ENCODE data around the gene FBXO44. TPM values are rescaled to one million over a fixed set of nuclear protein-coding genes. Genes with fewer than 3 reads are reported as not detected.
"Not testable (repeated sequence)": the region's sequence is repeated elsewhere in the genome, so short reads cannot be mapped to it uniquely, and the experiment has no call there.

FBXO44 gene
- polyA plus RNA-seq, 1 donor from 2014 or later: 119 TPM

GRCh38 chr1:11609378-11609777, 45.3 kb upstream of the FBXO44 start:
- H3K79me2 ChIP-seq (replicated peaks; ENCODE audit: insufficient read depth, low read length); H3K4me3 ChIP-seq (ENCODE audit: low read length); H3K4me2 ChIP-seq (ENCODE audit: low read length); H3K9ac ChIP-seq (ENCODE audit: low read length); H3K27me3 ChIP-seq (ENCODE audit: insufficient read depth, low read depth, low read length); H4K20me1 ChIP-seq (ENCODE audit: insufficient read depth); H3K9me3 ChIP-seq (ENCODE audit: low read length); H3K27ac ChIP-seq (ENCODE audit: low read length); H3K36me3 ChIP-seq (ENCODE audit: insufficient read depth, low read length); H3F3A ChIP-seq (ENCODE audit: insufficient read depth, low read length, poor library complexity, severe bottlenecking); H3K9me2 ChIP-seq (ENCODE audit: insufficient read depth, low read length); H2AFZ ChIP-seq (ENCODE audit: low read depth, low read length): not testable (repeated sequence)

- H3K79me2 ChIP-seq (replicated peaks; ENCODE audit: insufficient read depth, low read length): no peaks in the 10 kb centered on the region
- H3K36me3 ChIP-seq (ENCODE audit: insufficient read depth, low read length): no peaks in the 10 kb centered on the region
- no peaks in the 10 kb centered on the region for H3F3A ChIP-seq (ENCODE audit: insufficient read depth, low read length, poor library complexity, severe bottlenecking)
- no peaks in the 10 kb centered on the region for H3K9me3 ChIP-seq (ENCODE audit: low read length)
- no peak for TF ChIP-seq RAD21 (conservative IDR thresholded peaks at IDR 0.05)
- no peak for TF ChIP-seq EZH2 (IDR thresholded peaks at IDR 0.05; ENCODE audit: borderline replicate concordance, insufficient read depth, low read length, poor library complexity, severe bottlenecking)
- TF ChIP-seq REST (IDR thresholded peaks at IDR 0.05; ENCODE audit: borderline replicate concordance): no peak
- TF ChIP-seq TAF1 (IDR thresholded peaks at IDR 0.05; ENCODE audit: low read depth): no peak
- TF ChIP-seq SMC3 (conservative IDR thresholded peaks at IDR 0.05; ENCODE audit: poor library complexity): no peak
- no peak for TF ChIP-seq POLR2AphosphoS5 (IDR thresholded peaks at IDR 0.05)
- no peak for TF ChIP-seq MXI1 (conservative IDR thresholded peaks at IDR 0.05; ENCODE audit: poor library complexity, severe bottlenecking)
- no peak for TF ChIP-seq EP300 (conservative IDR thresholded peaks at IDR 0.05; ENCODE audit: poor library complexity, severe bottlenecking)
- TF ChIP-seq CTCF (IDR thresholded peaks at IDR 0.05; ENCODE audit: poor library complexity, severe bottlenecking): no peak
- no peak overlapping the region for H3K4me2 ChIP-seq (ENCODE audit: low read length)
- H3K9me2 ChIP-seq (ENCODE audit: insufficient read depth, low read length): no peaks in the 10 kb centered on the region
- H2AFZ ChIP-seq (ENCODE audit: low read depth, low read length): no peak overlapping the region
- no peak overlapping the region for H3K4me3 ChIP-seq (ENCODE audit: low read length)
- H3K27ac ChIP-seq (ENCODE audit: low read length): no peak overlapping the region
- no peak overlapping the region for H3K9ac ChIP-seq (ENCODE audit: low read length)
- H3K27me3 ChIP-seq (ENCODE audit: insufficient read depth, low read depth, low read length): no peaks in the 10 kb centered on the region
- H4K20me1 ChIP-seq (ENCODE audit: insufficient read depth): no peaks in the 10 kb centered on the region
Observed at GRCh38 chr1:11610629-11611180, 44.0 kb upstream of the FBXO44 start.
